ENCODE data around the gene FBN1. TPM values are rescaled to one million over a fixed set of nuclear protein-coding genes. Genes with fewer than 3 reads are reported as not detected.

FBN1 gene
- total RNA-seq, 1 experiment from 2014 or later, result 6.7 TPM

GRCh38 chr15:48371550-48371949 lies 274.0 kb downstream of the FBN1 start:
- H3K9ac ChIP-seq (ENCODE audit: low read length), result no peak overlapping the region
- H2AFZ ChIP-seq (ENCODE audit: low read length), result no peak overlapping the region
- BruUV-seq (replicated peaks), result no TSS peak
- TF ChIP-seq EZH2 (IDR thresholded peaks at IDR 0.05; ENCODE audit: low read length, unreplicated experiment) (no peak), EZH2phosphoT487 (IDR thresholded peaks at IDR 0.05; ENCODE audit: borderline replicate concordance, low read length) (no peak)
- TF ChIP-seq, protein P1, sequence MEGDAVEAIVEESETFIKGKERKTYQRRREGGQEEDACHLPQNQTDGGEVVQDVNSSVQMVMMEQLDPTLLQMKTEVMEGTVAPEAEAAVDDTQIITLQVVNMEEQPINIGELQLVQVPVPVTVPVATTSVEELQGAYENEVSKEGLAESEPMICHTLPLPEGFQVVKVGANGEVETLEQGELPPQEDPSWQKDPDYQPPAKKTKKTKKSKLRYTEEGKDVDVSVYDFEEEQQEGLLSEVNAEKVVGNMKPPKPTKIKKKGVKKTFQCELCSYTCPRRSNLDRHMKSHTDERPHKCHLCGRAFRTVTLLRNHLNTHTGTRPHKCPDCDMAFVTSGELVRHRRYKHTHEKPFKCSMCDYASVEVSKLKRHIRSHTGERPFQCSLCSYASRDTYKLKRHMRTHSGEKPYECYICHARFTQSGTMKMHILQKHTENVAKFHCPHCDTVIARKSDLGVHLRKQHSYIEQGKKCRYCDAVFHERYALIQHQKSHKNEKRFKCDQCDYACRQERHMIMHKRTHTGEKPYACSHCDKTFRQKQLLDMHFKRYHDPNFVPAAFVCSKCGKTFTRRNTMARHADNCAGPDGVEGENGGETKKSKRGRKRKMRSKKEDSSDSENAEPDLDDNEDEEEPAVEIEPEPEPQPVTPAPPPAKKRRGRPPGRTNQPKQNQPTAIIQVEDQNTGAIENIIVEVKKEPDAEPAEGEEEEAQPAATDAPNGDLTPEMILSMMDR (conservative IDR thresholded peaks at IDR 0.05; ENCODE audit: low read depth, low read length), result no peak
- intact Hi-C loops (cut with micrococcal nuclease), result no loop called here
- H3K9me2 ChIP-seq (replicated peaks; ENCODE audit: low read length), result no peaks in the 10 kb centered on the region
- no peak overlapping the region for H3K4me2 ChIP-seq (ENCODE audit: low read length)
- ChIA-PET CTCF (no interaction called here), POLR2A (ENCODE audit: unreplicated experiment) (no interaction called here)
- H3K79me2 ChIP-seq (ENCODE audit: low read length), result no peaks in the 10 kb centered on the region
- H3K27me3 ChIP-seq (ENCODE audit: low read length), result no peaks in the 10 kb centered on the region
- ATAC-seq, result no peak
- H4K20me1 ChIP-seq (ENCODE audit: low read length), result no peaks in the 10 kb centered on the region
- peaks cover 17% of the 10 kb centered on the region for H3K4me1 ChIP-seq (ENCODE audit: insufficient read depth, low read length)
- no peaks in the 10 kb centered on the region for H3K9me3 ChIP-seq (ENCODE audit: low read length)
- DNase-seq, result no peak
- H3F3A ChIP-seq (ENCODE audit: low read length, unreplicated experiment), result no peaks in the 10 kb centered on the region
- no peak overlapping the region for H3K4me3 ChIP-seq (ENCODE audit: low read length)
- H3K27ac ChIP-seq (ENCODE audit: low read length), result no peak overlapping the region
- no peaks in the 10 kb centered on the region for H3K36me3 ChIP-seq (ENCODE audit: low read depth, low read length)

DNA sequence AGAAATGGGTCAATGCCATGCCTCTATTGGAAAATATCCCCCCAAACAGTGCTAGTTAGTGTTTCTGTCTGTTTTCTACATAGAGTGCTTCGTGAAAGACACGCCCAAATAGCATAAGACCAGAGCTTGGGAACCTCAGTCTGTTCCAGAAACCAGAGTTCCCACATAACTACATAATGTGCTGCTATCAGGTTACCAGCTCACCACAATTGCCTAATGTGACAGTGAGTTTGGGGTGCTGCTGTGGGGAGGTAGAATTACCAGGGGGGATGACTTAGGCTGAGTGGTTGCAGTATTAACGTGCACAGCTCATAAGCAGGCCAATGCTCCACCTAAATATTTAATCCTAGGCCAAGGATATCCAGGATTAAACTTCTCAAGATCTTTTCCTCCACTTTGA lies 275.0 kb downstream of the FBN1 start:
- H2AFZ ChIP-seq (ENCODE audit: low read length), result no peak overlapping the region
- no peak overlapping the region for H3K4me2 ChIP-seq (ENCODE audit: low read length)
- no peak overlapping the region for H3K4me3 ChIP-seq (ENCODE audit: low read length)
- no peaks in the 10 kb centered on the region for H3K9me3 ChIP-seq (ENCODE audit: low read length)
- DNase-seq (peak; percentile 41), ATAC-seq (no peak)
- peaks cover 17% of the 10 kb centered on the region for H3K4me1 ChIP-seq (ENCODE audit: insufficient read depth, low read length)
- no peaks in the 10 kb centered on the region for H3K27me3 ChIP-seq (ENCODE audit: low read length)
- no peaks in the 10 kb centered on the region for H4K20me1 ChIP-seq (ENCODE audit: low read length)
- H3F3A ChIP-seq (ENCODE audit: low read length, unreplicated experiment), result no peaks in the 10 kb centered on the region
- H3K9ac ChIP-seq (ENCODE audit: low read length), result no peak overlapping the region
- no peaks in the 10 kb centered on the region for H3K36me3 ChIP-seq (ENCODE audit: low read depth, low read length)
- TF ChIP-seq EZH2phosphoT487 (IDR thresholded peaks at IDR 0.05; ENCODE audit: borderline replicate concordance, low read length), result no peak
- H3K9me2 ChIP-seq (replicated peaks; ENCODE audit: low read length), result no peaks in the 10 kb centered on the region
- H3K27ac ChIP-seq (ENCODE audit: low read length), result no peak overlapping the region
- intact Hi-C loops (cut with micrococcal nuclease), result no loop called here
- ChIA-PET POLR2A (ENCODE audit: unreplicated experiment) (no interaction called here), CTCF (no interaction called here)
- no peaks in the 10 kb centered on the region for H3K79me2 ChIP-seq (ENCODE audit: low read length)
- no TSS peak for BruUV-seq (replicated peaks)

- no peak overlapping the region for H2AFZ ChIP-seq (ENCODE audit: low read length)
- BruUV-seq (replicated peaks), result no TSS peak
- POLR2A ChIA-PET (ENCODE audit: unreplicated experiment), result no interaction called here
These were observed 278.0 kb downstream of the FBN1 start for GRCh38 chr15:48367483-48367882.

More at GRCh38 chr15:48367483-48367882, 278.0 kb downstream of the FBN1 start:
- no peak overlapping the region for H3K4me3 ChIP-seq (ENCODE audit: low read length)
- intact Hi-C loops (cut with micrococcal nuclease), result no loop called here
- ATAC-seq (no peak), DNase-seq (no peak)
- H3K79me2 ChIP-seq (ENCODE audit: low read length), result no peaks in the 10 kb centered on the region
- TF ChIP-seq, protein P1 (conservative IDR thresholded peaks at IDR 0.05; ENCODE audit: low read depth, low read length), result no peak
- no peak for TF ChIP-seq EZH2 (IDR thresholded peaks at IDR 0.05; ENCODE audit: low read length, unreplicated experiment)
- TF ChIP-seq EZH2phosphoT487 (IDR thresholded peaks at IDR 0.05; ENCODE audit: borderline replicate concordance, low read length), result no peak
- H3K9me3 ChIP-seq (ENCODE audit: low read length), result no peaks in the 10 kb centered on the region
- H3K27ac ChIP-seq (ENCODE audit: low read length), result no peak overlapping the region
- no peaks in the 10 kb centered on the region for H3K36me3 ChIP-seq (ENCODE audit: low read depth, low read length)
- CTCF ChIA-PET, result no interaction called here
- H3K4me1 ChIP-seq (ENCODE audit: insufficient read depth, low read length), result peaks cover 7% of the 10 kb centered on the region; the same call in 1 of the 2 replicates
- H4K20me1 ChIP-seq (ENCODE audit: low read length), result no peaks in the 10 kb centered on the region
- no peak overlapping the region for H3K4me2 ChIP-seq (ENCODE audit: low read length)
- H3K27me3 ChIP-seq (ENCODE audit: low read length), result no peaks in the 10 kb centered on the region
- no peaks in the 10 kb centered on the region for H3K9me2 ChIP-seq (replicated peaks; ENCODE audit: low read length)
- no peak overlapping the region for H3K9ac ChIP-seq (ENCODE audit: low read length)
- no peaks in the 10 kb centered on the region for H3F3A ChIP-seq (ENCODE audit: low read length, unreplicated experiment)
